Peyer's patch (tissue), 4 donors: ENCODE measurements around the gene FXYD3. TPM values are rescaled to one million over a fixed set of nuclear protein-coding genes. Genes with fewer than 3 reads are reported as not detected.
A peak's percentile ranks its signal among the peaks of the same experiment; 100 is the strongest.

Experiments used
- DNase-seq, 3 donors: peaks; one replicate each; pipeline ENCODE4 v3.0.0-alpha.2; 2017 to 2019
- H3K27ac ChIP-seq, 4 donors: fragments of 200-600 bp; sonication (generic); one replicate each; pipeline ENCODE4 v1.5.1; 2016 to 2019
- H3K27me3 ChIP-seq, 2 donors: fragments of 200-600 bp; sonication (generic); one replicate each; pipeline ENCODE4 v1.5.1; 2019
- H3K36me3 ChIP-seq, 3 donors: fragments of 200-600 bp; sonication (generic); one replicate each; pipeline ENCODE4 v1.5.1; 2016 to 2019
- H3K4me1 ChIP-seq, 4 donors: fragments of 200-600 bp; sonication (generic); one replicate each; pipeline ENCODE4 v1.5.1; 2016 to 2019
- H3K4me3 ChIP-seq, 4 donors: fragments of 200-600 bp; sonication (generic); 1 replicate in 3 of 4; 2 replicates in 1 of 4; pipeline ENCODE4 v1.5.1; 2016 to 2019; ENCODE audit warnings: mild to moderate bottlenecking in 1 of 4
- H3K9me3 ChIP-seq, 4 donors: fragments of 200-600 bp; sonication (generic); one replicate each; pipeline ENCODE4 v1.5.1; 2016 to 2019; ENCODE audit warnings: mild to moderate bottlenecking in 1 of 4
- CTCF ChIP-seq, 6 experiments: fragments of 450-650 bp in 4 of 6; fragments of 200-600 bp in 2 of 6; sonication (generic) in 1 of 6; IDR thresholded peaks; one replicate each; pipeline ENCODE4 v1.5.1; 2017 to 2019; ENCODE audit warnings: antibody characterized with exemption in 6 of 6, mild to moderate bottlenecking in 3 of 6, moderate library complexity in 1 of 6
- POLR2A ChIP-seq, 2 donors: fragments of 450-650 bp; IDR thresholded peaks; one replicate each; pipeline ENCODE4 v1.5.1; 2017; ENCODE audit warnings: antibody characterized with exemption in 2 of 2, mild to moderate bottlenecking in 2 of 2, moderate library complexity in 2 of 2
- total RNA-seq, 4 donors: library from RNA; depleted of rRNA; stranded (reverse); fragments of >200 nt; gene quantifications; one replicate each; pipeline ENCODE4 v1.1.0, GENCODE V29; 2016

Gene FXYD3
- total RNA-seq, 4 donors from 2014 or later = 33.0 to 1,418 (median 1,063) TPM

GRCh38 chr19:35165200-35166058 is 49.8 kb downstream of the FXYD3 start:
- Histone ChIP-seq H3K4me3 (no peak overlapping the region), H3K36me3 (peaks cover 0 to 28% (median 0%) of the 10 kb centered on the region in 3 donors), H3K27ac (no peak overlapping the region), H3K27me3 (no peaks in the 10 kb centered on the region), H3K9me3 (peaks cover 0 to 13% (median 4%) of the 10 kb centered on the region in 4 donors), H3K4me1 (peaks cover 0 to 7% (median 0%) of the 10 kb centered on the region in 4 donors)
- DNase-seq = peak in 1 of 3 donors; percentile 25
- TF ChIP-seq POLR2A (IDR thresholded peaks at IDR 0.05) (no peak), CTCF (IDR thresholded peaks at IDR 0.05) (no peak)

GRCh38 chr19:35166100-35167063 is 50.8 kb downstream of the FXYD3 start:
- peak in 1 of 3 donors; percentile 28 for DNase-seq
- no peak for TF ChIP-seq POLR2A (IDR thresholded peaks at IDR 0.05)
- no peak for TF ChIP-seq CTCF (IDR thresholded peaks at IDR 0.05)
- H3K27ac ChIP-seq = peak overlapping the region in 1 of 4 donors; percentile 59

GRCh38 chr19:35167251-35168119 is 51.9 kb downstream of the FXYD3 start:
- Histone ChIP-seq H3K27me3 (no peaks in the 10 kb centered on the region), H3K9me3 (peaks cover 0 to 13% (median 4%) of the 10 kb centered on the region in 4 donors), H3K4me1 (peaks cover 0 to 7% (median 0%) of the 10 kb centered on the region in 4 donors), H3K27ac (peak overlapping the region in 3 of 4 donors; percentile 1 to 59 (median 48)), H3K4me3 (no peak overlapping the region), H3K36me3 (peaks cover 0 to 17% (median 0%) of the 10 kb centered on the region in 3 donors)
- DNase-seq = peak in 1 of 3 donors; percentile 43
- no peak for TF ChIP-seq CTCF (IDR thresholded peaks at IDR 0.05)
- no peak for TF ChIP-seq POLR2A (IDR thresholded peaks at IDR 0.05)

More at GRCh38 chr19:35166100-35167063, 50.8 kb downstream of the FXYD3 start:
- Histone ChIP-seq H3K4me3 (no peak overlapping the region), H3K9me3 (peaks cover 0 to 13% (median 4%) of the 10 kb centered on the region in 4 donors), H3K27me3 (no peaks in the 10 kb centered on the region), H3K4me1 (peaks cover 0 to 7% (median 0%) of the 10 kb centered on the region in 4 donors), H3K36me3 (peaks cover 0 to 24% (median 0%) of the 10 kb centered on the region in 3 donors)

- H3K9me3 ChIP-seq = peaks cover 0 to 13% (median 4%) of the 10 kb centered on the region in 4 donors
- no peak for DNase-seq
- no peak for TF ChIP-seq POLR2A (IDR thresholded peaks at IDR 0.05)
- TF ChIP-seq CTCF (IDR thresholded peaks at IDR 0.05) = no peak
- no peak overlapping the region for H3K27ac ChIP-seq
- H3K36me3 ChIP-seq = peaks cover 0 to 17% (median 0%) of the 10 kb centered on the region in 3 donors
- H3K4me1 ChIP-seq = peaks cover 0 to 7% (median 0%) of the 10 kb centered on the region in 4 donors
- H3K4me3 ChIP-seq = no peak overlapping the region
- H3K27me3 ChIP-seq = no peaks in the 10 kb centered on the region
Observed at GRCh38 chr19:35168196-35168595, 52.6 kb downstream of the FXYD3 start.
